NCI-H187 treated with DMSO at 0.1 percent for 48 hours (cell line): ENCODE data around the gene LAMB1.
"Not testable (repeated sequence)": the region's sequence is repeated elsewhere in the genome, so short reads cannot be mapped to it uniquely, and the experiment has no call there.

Experiments used
- DNase-seq: peaks from one replicate; lab custom pipeline; 2025; lab: John Stamatoyannopoulos, UW

LAMB1 gene

DNA sequence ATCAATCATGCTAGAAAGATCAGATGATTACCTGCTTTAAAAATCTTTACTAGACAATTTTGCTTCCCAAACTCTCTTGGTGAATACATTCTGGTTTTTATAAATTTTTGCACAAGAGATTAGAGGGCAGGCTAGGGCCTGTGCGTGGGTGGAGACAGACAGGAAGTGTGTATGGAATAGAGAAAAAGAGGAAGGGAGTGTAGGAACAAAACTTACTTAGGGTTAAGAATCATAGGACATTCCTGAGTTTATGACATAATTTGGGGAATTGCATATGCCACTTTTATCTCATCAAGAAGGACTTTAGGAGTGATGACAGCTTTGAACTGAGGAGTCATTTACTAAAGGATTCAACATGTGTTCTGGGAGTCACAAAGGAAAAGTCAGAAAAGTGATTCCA is 31.3 kb downstream of the LAMB1 start:
- no peak for DNase-seq

DNA sequence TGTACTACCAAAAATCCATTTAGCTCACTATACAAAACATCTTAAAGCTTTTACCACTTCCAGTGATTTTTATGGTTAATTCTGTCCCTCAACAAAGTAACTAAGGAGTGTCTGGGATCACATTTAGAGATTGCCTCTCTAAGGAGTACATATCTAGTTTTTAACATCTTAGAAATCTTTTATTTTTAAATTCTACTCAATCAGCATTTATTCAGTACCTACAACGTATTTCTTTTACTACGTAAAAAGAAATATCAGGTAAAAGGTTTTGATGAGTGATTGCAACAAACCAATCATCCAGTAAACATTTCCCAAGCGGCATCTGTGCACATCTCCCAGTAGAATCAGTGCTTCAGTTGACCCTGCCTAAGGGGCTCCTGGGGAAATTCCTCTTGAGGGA is 31.9 kb downstream of the LAMB1 start:
- DNase-seq, result no peak

DNA sequence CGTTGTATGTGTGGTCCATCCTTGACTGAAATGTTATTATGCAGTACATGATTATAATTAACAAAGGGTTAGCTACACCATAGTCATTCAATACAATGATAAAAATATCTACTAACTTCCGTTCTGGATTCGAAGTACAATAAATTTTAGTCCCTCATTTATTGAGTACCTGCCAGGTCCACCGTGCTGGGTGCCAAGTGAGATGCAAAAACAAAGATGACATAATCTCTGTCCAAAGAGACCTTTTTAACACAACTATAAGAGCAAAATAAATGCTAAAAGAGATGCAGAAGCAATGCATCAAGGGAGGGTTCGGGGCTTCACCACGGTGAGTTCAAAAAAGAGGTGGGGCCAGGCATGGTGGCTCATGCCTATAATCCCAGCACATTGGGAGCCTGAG is 33.1 kb downstream of the LAMB1 start:
- no peak for DNase-seq

DNA sequence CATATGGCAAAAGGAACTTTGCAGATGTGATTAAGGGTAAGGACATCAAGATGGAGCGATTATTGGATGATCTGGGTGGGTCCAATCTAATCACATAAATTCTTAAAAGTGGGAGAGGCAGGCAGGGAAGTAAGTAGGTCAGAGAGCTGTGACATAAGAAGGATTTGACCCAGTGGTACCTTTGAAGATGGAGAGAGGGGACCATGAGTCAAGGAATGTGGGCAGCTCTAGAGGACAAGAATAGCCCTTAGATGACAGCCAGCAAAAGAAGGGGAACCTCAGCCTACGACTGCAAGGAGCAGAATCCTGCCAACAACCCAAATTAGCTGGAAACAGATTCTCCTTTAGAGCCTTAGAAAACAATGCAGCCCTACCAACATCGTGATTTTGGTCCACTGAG is 34.5 kb downstream of the LAMB1 start:
- no peak for DNase-seq

DNA sequence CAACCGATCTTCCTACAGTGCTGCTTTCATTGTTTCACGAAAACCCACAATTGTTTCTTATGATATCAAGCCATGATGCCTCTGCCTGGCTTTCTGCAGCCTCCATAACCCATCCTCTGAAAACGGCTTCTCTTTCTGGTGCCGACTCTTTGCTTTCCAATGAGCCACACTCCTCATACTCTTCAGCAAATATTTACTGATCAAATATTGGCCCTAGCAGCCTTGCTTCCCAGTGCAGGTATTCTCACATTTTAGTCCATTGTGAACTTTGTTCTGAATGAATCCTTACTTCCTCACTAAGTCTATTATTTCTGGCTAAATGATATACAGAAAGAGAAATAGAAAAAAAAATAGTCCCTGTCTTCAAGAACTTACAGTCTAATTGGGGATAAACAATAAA is 35.5 kb downstream of the LAMB1 start:
- DNase-seq, result no peak

DNA sequence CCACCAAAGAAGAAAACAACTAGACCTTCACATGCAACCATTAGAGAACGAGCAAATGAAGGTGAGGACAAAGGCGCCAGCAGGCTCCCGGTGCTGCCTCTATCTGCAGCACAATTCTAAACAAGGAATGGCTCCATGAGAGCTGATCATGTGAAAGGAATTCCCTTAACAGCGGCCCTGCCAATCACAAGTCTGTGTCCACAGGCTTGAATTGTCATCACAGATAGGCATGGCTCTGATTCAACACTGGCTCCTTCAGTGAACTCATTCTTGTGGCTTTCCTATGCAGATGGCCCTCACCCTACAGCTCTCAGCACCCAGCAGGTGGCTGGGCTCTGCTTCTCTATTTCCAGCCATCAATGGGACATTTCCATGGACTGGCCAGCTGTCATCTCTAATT is 36.2 kb downstream of the LAMB1 start:
- DNase-seq, result no peak

DNA sequence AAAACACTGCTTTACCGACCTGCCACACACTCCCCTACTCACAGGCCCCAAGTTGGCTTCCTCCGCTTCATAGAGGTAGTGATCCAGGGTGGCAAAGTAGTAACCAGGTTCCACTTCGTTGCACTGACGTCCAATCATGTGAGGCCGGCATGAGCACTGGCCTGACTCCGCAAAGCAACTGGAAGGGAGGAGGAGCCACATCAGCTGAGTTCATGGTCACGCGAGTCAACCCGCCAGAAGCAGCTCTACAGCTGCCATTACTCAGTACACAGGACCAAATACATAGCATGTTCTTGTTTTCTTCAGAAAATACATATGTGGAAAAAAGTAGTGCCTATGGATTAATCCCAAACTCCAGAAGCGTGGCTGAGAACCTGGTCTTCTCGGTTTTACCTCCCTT is 38.5 kb downstream of the LAMB1 start:
- DNase-seq, result no peak

DNA sequence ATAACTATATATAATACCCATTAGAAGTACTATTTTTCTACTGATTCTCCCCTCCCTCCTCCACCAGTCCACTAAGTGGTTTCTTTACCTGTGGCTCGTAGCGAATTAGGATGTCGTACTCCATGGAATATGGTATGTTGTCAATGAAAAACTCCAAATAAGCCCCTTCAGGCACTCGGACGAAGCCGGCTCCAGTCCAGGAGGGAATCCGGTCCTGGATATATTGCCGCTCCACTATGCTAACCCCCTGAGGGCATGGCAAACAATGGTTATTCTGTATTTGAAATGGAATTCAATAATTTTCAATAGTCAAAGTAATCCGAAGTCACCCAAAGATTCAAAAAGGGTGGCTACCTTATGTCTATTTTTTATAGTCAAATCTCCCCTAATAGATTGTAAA is 40.1 kb downstream of the LAMB1 start:
- DNase-seq, result no peak

DNA sequence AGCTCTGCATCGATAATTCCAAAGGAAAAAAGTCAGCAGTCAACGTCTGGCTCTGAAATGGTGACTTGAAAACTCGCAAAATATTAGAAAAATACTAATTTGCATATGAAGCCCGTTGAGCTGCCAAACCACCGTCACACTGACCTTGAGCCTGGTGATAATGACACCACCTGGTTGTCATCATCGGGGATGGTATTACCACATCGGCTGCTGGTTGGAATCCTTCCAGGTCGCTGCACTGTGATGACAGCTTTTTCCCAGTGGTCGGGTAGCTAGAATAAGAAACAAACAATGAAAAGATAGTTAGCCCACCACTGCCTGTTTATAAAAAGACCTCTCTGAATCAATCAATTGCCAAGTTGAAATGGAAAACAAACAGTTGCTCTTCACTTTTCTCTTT is 41.6 kb downstream of the LAMB1 start:
- DNase-seq, result no peak

DNA sequence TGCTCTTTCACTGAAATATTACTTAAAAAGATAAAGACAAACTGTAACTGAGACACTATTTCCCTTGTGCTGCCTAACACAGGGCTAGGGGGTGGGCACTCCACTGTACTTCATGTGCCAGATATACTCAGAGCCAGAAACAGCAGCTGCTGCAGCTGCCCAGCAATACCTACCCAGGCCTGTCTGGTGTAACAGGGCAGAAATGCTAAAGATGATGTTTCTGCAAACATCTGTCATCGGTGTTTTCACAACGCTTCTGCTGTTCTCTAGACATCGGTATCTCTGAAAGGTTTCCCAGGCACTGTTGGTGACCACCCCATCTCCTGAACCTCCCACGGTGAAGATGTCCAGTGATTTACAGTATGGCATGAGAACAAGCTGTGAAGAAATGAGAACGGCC is 42.7 kb downstream of the LAMB1 start:
- no peak for DNase-seq

DNA sequence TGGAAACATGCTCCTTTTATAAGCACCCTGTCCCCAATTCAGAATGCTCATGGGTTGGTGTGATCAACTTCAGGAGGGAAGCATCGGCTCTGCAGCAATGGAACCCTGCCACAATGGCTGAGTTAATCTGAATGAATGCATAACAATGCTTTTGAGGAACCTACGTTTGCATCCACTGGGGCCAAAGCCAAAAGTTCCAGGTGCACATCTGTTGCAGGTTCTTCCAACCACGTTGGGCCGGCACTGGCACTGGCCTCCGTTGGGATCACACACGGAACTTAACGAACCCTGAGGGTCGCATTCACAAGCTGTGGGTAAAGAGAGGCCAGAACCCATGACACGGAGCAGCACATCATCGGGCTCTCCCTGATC is 43.4 kb downstream of the LAMB1 start:
- no peak for DNase-seq

DNA sequence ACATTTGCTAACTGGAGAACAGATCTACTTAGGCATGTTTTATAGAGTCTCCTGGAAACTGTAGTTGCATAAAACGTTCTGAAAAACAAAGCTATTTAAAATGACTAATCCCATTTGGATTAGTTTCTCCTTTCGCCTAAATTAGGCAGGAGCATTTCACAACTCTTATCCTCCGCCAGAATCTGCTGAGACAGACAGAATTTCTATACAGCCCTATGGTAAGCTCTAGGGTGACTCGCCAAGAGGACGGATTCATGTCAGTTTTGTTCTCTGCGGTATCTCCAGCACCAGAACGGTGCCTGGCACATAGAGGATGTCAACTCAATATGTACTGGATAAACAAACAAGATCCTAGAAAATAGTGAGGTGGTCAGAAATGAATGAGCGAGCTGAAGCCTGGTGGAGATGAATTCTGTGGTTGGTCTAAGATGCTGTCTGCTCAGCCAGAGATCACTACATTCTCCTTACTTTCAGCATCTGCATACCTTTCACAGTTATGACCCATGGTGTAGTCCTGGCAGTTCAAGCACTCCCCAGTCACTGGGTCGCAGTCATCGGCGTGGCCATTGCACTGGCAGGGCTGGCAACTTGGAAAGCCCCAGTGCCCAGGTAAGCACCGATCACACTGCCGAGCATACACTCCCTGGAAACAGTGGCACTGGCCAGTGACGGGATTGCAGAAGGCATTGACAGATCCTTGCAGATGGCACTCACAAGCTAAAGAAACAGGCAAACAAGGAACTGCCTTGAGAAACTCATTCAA is 44.0 kb downstream of the LAMB1 start:
- no peak for DNase-seq

DNA sequence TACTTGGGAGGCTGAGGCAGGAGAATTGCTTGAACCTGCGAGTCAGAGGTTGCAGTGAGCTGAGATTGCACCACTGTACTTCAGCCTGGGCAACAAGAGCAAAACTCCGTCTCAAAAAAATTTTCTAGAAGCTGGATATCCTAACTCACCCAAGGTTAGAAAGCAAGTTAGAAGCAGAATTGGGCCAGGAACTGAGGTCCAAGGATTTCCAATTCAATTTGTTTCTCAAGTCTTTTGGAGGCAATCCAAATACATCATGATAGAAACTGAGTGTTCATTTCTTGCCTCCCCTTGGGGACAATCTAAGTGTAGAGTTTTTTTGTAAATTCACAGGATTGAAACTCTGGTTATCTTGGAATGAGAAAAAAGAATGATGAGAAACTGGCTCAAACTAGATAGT is 45.5 kb downstream of the LAMB1 start:
- no peak for DNase-seq

DNA sequence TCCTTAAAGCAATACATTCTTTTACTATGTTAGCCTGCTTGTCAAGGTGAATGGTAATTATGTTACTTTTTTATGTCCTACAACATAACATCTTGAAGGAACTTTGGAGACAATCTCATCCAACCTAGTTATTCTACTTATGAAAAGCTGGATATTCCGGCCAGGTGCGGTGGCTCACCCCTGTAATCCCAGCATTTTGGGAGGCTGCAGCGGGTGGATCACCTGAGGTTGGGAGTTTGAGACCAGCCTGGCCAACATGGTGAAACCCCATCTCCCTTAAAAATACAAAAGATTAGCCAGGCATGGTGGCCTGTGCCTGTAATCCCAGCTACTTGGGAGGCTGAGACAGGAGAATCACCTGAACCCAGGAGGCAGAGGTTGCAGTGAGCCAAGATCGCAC is 46.0 kb downstream of the LAMB1 start:
- DNase-seq, result not testable (repeated sequence)

DNA sequence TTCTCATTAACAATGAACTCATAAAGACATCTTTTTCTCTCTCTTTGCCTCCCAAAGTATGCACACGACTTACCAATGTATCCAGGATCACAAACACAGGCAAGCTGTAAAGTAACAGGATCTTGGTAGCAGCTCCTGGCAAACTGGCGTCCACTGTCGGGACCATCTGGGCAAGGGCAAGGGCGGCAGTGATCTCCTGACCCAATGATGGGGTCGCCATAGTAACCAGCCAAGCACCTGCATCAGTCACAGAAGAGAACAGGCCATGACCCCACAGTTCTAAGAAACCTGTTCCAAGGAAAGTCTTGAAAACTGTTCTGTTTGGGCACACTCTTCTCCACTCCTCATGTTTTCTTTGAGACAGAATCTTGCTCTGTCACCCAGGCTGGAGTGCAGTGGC is 47.6 kb downstream of the LAMB1 start:
- no peak for DNase-seq

DNA sequence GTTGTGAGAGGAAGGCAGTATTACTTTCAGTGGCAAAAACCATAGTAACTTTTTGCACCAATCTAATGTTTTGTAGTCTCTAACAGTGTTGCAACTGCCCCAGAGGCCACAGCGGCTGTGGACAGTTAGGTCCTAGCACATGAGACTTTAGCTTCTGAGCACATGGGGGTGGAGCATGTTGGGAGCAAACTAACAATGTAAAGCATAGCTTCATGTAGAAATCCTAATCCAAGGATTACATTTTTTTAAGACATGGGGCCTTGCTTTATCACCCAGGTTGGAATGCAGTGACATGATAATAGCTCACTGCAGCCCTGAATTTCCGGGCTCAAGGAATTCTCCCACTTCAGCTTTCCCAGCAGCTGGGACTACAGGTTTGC is 49.0 kb downstream of the LAMB1 start:
- DNase-seq, result no peak

DNA sequence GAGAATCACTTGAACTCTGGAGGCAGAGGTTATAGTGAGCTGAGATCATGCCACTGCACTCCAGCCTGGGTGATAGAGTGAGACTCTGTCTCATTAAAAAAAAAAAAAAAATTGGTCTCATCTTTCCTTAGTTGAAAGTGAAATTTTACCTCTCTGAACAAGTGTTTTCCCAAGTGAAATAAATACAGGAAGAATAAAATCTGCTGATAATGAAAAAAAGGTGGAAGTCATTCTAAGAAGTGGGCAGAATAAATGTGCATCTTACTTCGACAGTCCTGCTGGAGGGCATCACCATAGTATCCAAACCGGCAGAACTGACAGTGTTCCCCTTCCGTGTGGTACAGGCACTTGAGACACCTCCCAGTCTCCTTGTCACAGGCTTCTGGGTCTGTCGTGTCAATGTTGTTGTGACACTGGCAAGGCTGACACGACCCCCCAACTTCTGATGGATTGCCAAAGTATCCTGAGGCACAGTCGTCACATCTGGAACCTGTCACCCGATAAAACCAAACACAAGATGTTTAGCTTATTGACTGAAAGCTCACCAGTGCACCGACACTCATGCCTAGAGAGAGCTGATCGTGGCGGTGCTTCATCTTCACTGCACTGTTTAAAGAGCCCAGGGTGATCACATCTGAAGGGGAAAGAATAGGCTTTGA is 49.6 kb downstream of the LAMB1 start:
- DNase-seq, result no peak

DNA sequence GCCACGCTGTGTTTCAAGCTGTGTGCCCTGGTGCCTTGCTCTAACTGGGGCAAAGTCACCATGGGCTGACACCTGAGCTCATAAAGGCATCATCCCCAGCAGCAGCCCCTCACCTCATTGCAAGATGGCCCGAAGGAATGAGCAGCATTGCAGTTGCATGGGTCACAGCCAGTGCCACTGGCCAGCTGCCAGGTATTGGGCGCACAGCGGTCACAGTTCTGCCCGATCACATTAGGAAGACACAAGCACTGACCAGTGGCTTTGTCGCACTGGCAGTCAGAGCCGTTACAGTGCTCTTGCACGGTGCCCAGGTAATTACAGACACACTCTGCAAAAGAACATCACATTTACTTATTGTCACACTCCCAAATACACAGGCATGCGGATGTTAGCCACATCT is 51.1 kb downstream of the LAMB1 start:
- DNase-seq, result no peak

DNA sequence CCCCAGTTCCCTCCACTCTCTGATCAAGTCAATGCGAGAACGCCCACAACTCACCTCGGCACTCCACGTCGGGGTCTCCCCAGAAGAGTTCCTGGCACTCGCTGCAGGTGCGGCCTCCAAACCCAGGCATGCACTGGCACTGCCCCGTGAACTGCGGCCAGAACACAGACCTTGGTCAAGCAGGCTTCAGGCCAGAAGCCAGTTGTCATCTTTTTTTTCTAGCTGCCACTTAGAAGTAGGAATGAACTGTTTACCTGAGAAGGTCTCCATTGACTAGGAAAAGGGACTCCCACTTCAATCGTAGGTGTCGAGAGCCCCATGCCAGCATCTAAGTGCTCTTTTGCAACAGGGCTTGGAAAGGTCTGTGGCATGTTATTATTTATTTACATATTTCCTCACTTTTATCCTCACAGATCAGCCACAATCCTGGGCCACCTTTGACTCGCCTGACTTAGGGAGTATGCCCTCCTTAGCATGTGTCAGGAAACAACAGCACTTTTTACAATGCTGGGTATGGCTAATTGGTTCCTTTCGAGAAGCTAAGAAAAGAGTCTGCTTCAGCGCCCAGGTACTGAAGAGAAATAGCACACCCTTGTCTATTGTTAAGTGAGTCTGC is 51.7 kb downstream of the LAMB1 start:
- no peak for DNase-seq

DNA sequence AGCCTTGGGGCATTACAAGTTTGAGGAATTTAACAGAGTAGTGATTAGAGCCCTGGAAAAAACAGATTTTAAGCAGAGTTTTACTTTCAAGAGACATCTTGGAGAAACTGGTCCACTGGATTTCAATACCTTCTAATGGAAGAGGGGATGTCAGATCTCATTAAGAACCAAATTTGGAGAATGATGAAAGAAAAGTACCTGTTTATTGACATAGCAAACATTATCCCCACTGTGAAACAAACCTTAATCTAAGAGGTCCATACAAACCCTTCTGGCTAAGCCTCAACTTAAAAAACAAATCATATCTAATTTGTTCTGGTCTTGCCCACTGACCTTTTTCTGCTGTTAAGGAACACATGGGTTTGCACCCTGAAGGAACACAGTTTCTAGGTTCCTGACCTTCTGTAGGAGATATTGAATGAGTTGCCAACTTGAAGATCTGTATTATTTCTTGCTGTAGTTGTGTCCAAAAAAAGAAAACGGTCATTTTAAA is 53.5 kb downstream of the LAMB1 start:
- no peak for DNase-seq

DNA sequence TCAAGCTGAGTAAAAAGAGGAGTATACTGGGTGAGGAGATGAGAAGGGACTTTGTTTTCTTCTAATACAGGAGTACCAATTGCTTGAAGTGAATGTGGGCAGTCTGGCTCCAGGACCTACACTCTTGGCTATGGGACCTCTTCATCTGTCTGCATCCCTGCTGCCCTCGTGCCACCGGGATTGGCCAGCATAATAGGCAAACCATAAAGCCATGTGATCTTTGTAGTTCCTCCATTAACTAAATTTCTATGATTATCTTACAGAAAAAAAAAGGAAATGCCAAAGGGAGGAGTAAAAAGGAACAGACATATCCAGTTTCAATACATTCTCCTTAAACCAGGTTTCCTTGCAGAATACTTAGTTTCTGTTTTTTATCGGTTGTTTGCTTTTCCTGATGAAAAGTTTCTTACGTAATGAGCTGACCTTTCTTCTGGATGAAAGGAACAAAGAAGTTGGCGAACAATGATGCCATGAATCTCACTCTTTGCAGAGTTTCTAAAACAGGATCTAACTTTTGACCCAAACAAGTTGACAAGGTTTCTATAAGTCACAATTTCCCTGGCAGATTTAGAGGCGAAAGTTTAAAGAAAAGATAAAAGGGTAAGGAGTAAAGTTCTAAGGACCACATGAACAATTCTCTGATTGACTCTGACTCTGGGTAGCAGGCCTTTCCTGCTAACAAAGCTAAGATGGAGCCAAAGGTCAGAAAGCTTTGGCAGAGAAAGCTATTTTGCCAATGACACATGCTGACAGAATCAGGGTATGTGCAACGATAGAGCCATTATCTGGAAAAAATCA is 54.1 kb downstream of the LAMB1 start:
- DNase-seq, result no peak

DNA sequence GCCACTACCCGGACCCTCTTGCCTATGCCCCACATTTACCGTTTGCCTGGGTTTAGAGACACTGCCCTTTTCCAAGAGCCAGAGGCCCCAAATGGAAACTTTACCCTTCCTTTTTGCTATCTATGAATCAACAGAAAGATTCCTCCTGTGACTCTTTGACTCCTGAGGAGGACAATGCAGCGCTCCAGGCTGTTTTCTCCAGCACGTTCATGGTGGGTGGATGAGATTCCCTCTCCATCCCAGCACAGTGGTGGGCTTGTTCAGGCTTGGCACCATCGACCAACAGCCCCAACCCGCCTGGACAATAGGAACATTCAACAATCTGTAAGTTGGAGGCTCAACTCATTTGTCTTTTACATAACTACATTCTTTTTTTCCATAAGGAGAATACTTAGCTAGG is 56.1 kb downstream of the LAMB1 start:
- no peak for DNase-seq

DNA sequence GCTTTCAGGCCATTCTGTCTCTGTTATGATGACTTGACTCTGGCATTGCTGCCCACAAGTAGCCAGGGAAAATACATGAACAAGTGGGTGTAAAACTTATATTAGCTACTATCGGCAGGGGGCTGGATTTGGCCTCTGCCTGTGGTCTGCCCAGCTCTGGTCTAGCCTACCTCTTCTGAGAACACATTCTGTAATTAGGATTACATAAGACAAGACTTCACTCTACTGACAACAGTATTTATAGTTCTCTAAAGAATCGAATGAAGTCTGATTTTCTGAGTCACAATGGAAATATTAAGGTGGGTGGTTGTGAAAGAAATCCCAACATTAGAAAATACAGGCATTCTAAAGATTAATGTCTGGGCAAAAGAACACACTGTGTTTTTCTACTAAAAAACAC is 56.5 kb downstream of the LAMB1 start:
- no peak for DNase-seq
